ENCODE results near the gene RARS2. TPM values are rescaled to one million over a fixed set of nuclear protein-coding genes. Genes with fewer than 3 reads are reported as not detected.

Gene RARS2
- total RNA-seq, 4 donors from 2014 or later = 14.1 to 19.9 (median 17.6) TPM

DNA sequence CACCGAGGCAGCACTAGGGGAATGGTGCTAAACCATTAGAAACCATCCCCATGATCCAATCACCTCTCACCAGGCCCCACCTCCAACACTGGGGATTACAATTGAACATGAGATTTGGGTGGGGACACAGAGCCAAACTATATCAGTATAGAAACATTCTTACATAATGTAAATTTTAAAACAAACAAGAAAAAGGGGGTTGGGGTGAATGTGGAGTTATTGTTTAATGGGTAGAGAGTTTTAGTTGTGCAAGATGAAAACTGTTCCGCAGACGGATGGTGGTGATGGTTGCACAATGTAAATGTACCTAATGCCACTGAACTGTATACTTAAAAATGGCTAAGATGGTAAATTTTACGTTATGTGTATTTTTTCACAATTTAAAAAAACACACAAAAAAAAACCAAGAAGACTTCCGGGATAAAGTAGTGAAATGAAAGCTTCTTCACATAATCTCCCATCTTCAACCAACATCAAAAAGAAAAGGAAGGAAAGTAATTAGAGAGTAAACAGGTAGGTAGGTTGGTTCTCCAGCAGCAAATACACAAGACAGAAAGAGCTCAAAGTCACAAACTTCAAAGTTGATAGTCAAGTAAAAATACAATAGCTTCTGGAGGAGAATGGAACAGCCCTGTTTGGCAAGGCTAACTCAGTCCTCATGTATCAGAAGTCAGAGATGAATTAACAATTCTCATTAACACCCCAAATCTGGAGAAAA lies 16.3 kb downstream of the RARS2 start:
- Histone ChIP-seq H3K9me3 (no peaks in the 10 kb centered on the region), H3K27me3 (no peaks in the 10 kb centered on the region), H3K27ac (replicated peaks in 1 of 4) (no peak overlapping the region), H3K4me1 (peaks cover 14 to 33% (median 23%) of the 10 kb centered on the region in 4 donors), H3K4me3 (no peak overlapping the region), H3K36me3 (no peaks in the 10 kb centered on the region)
- intact Hi-C loops (cut with DNase I) = no loop called here
- WGBS = 93% methylated on average over 5 of the region's 5 CpGs
- TF ChIP-seq POLR2A (IDR thresholded peaks at IDR 0.05; ENCODE audit: low read depth) (no peak), EP300 (IDR thresholded peaks at IDR 0.05) (no peak), POLR2AphosphoS5 (IDR thresholded peaks at IDR 0.05) (no peak)
- TF ChIP-seq, protein P1, sequence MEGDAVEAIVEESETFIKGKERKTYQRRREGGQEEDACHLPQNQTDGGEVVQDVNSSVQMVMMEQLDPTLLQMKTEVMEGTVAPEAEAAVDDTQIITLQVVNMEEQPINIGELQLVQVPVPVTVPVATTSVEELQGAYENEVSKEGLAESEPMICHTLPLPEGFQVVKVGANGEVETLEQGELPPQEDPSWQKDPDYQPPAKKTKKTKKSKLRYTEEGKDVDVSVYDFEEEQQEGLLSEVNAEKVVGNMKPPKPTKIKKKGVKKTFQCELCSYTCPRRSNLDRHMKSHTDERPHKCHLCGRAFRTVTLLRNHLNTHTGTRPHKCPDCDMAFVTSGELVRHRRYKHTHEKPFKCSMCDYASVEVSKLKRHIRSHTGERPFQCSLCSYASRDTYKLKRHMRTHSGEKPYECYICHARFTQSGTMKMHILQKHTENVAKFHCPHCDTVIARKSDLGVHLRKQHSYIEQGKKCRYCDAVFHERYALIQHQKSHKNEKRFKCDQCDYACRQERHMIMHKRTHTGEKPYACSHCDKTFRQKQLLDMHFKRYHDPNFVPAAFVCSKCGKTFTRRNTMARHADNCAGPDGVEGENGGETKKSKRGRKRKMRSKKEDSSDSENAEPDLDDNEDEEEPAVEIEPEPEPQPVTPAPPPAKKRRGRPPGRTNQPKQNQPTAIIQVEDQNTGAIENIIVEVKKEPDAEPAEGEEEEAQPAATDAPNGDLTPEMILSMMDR (IDR thresholded peaks at IDR 0.05) = no peak
- no peak for DNase-seq (ENCODE audit: extremely low spot score)

DNA sequence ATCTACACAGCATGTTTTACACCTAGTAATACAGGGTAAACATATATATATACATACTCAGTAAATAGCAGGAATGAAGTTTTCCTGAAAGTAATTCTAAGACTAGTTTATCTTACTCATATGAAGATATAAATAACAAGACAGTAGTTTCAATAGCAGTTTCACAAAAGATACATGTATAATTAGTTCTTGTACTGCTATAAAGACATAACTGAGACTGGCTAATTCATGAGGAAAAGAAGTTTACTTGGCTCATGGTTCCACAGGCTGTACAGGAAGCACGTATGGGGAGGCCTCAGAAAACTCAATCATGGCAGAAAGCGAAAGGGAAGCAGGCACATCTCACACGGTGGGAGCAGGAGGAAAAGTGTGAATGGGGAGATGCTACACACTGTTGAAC lies 16.9 kb downstream of the RARS2 start:
- DNase-seq (ENCODE audit: extremely low spot score) = no peak
- WGBS = 88% methylated on average over 3 of the region's 3 CpGs
- no peak for TF ChIP-seq POLR2AphosphoS5 (IDR thresholded peaks at IDR 0.05)
- TF ChIP-seq, protein P1 (IDR thresholded peaks at IDR 0.05) = no peak
- TF ChIP-seq POLR2A (IDR thresholded peaks at IDR 0.05; ENCODE audit: low read depth) = no peak
- no peak for TF ChIP-seq EP300 (IDR thresholded peaks at IDR 0.05)
- Histone ChIP-seq H3K9me3 (no peaks in the 10 kb centered on the region), H3K4me1 (peaks cover 14 to 33% (median 23%) of the 10 kb centered on the region in 4 donors), H3K4me3 (no peak overlapping the region), H3K36me3 (peaks cover 0 to 5% (median 0%) of the 10 kb centered on the region in 4 donors), H3K27ac (replicated peaks in 1 of 4) (no peak overlapping the region), H3K27me3 (no peaks in the 10 kb centered on the region)
- intact Hi-C loops (cut with DNase I) = no loop called here

DNA sequence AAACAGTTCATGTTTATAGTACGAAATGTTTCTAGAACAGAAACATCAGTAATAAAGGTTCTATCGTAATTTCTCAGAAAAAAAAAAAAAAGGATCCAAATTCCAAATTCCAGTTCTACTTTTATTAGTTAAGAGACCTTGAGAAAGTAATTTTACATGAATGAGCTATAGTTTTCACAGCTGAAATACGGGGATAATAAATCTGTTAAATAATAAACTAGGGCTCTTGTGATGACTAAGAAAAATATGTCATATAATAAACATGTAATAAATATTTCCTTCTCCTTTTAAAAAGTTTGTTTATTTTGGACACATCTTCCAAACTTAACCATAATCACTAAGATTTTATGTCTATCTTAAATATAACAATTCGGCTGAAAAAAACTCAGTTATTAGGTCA lies 17.8 kb downstream of the RARS2 start:
- DNase-seq (ENCODE audit: extremely low spot score) = no peak

DNA sequence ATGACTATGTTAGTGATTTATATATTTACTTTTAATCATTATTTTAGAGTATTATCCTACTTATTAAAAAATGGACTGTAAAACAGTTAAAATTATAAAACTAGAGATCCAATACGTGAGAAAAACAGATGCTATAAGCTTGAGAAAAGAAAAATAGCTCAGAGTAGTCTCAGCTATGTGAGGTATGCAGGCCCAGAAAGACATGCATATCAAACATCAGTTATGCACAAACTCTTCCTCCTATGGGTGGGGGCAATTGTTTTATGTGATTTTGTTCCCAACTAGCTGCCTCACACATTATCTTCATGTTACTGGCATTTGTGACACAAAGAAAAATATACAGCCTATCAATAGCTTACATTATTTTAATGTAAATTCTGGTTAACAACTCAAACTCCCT lies 28.8 kb downstream of the RARS2 start:
- TF ChIP-seq POLR2A (IDR thresholded peaks at IDR 0.05; ENCODE audit: low read depth) (no peak), EP300 (IDR thresholded peaks at IDR 0.05) (no peak), POLR2AphosphoS5 (IDR thresholded peaks at IDR 0.05) (no peak)
- TF ChIP-seq, protein P1 (IDR thresholded peaks at IDR 0.05) = no peak
- DNase-seq (ENCODE audit: extremely low spot score) = no peak
- Histone ChIP-seq H3K4me3 (no peak overlapping the region), H3K36me3 (peaks cover 13 to 86% (median 46%) of the 10 kb centered on the region in 4 donors), H3K27ac (replicated peaks in 1 of 4) (no peak overlapping the region), H3K27me3 (no peaks in the 10 kb centered on the region), H3K9me3 (no peaks in the 10 kb centered on the region), H3K4me1 (no peaks in the 10 kb centered on the region)
- 58% methylated on average over 1 of the region's 1 CpG for WGBS
- intact Hi-C loops (cut with DNase I) = no loop called here

More for the DNA sequence above, 17.8 kb downstream of the RARS2 start:
- Histone ChIP-seq H3K27ac (replicated peaks in 1 of 4) (no peak overlapping the region), H3K9me3 (no peaks in the 10 kb centered on the region), H3K4me1 (peaks cover 14 to 33% (median 23%) of the 10 kb centered on the region in 4 donors), H3K4me3 (no peak overlapping the region), H3K27me3 (no peaks in the 10 kb centered on the region), H3K36me3 (peaks cover 0 to 7% (median 0%) of the 10 kb centered on the region in 4 donors)
- WGBS = 68% methylated on average over 4 of the region's 4 CpGs
- no peak for TF ChIP-seq POLR2AphosphoS5 (IDR thresholded peaks at IDR 0.05)
- intact Hi-C loops (cut with DNase I) = no loop called here

DNA sequence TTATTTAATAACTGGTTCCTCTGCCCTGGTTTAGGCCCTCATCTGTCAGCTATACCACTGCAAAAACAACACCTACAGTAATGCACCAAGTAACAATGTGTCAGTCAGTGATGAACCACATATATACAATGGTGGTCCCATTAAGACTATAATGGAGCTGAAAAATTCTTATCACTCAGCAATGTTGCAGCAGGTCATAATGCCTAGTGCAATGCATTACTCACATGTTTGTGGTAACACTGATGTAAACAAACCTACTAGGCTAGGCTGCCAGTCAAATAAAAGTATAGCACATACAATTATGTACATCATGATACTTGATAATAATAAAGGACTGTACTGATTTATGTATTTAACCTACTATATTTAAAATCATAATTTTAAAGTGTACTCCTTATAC lies 31.3 kb downstream of the RARS2 start:
- Histone ChIP-seq H3K27ac (replicated peaks in 1 of 4) (no peak overlapping the region), H3K4me1 (no peaks in the 10 kb centered on the region), H3K36me3 (peaks cover 13 to 90% (median 53%) of the 10 kb centered on the region in 4 donors), H3K4me3 (no peak overlapping the region), H3K27me3 (no peaks in the 10 kb centered on the region), H3K9me3 (no peaks in the 10 kb centered on the region)
- no peak for DNase-seq (ENCODE audit: extremely low spot score)
- TF ChIP-seq EP300 (IDR thresholded peaks at IDR 0.05) (no peak), POLR2A (IDR thresholded peaks at IDR 0.05; ENCODE audit: low read depth) (no peak), POLR2AphosphoS5 (IDR thresholded peaks at IDR 0.05) (no peak)
- TF ChIP-seq, protein P1 (IDR thresholded peaks at IDR 0.05) = no peak
- intact Hi-C loops (cut with DNase I) = no loop called here
